PC-9 (cell line): ENCODE measurements around the gene LCE2C.

Experiments used
- CTCF ChIP-seq: fragments of 200-600 bp; sonication (generic); conservative IDR thresholded peaks from 2 replicates; pipeline ENCODE4 v1.6.1; 2017; ENCODE audit warnings: mixed run types, antibody characterized with exemption, mild to moderate bottlenecking, moderate library complexity
- EZH2 ChIP-seq: fragments of 200-600 bp; sonication (generic); IDR thresholded peaks from 2 replicates; pipeline ENCODE4 v1.8.0; 2017; ENCODE audit warnings: antibody characterized with exemption, low read depth

DNA sequence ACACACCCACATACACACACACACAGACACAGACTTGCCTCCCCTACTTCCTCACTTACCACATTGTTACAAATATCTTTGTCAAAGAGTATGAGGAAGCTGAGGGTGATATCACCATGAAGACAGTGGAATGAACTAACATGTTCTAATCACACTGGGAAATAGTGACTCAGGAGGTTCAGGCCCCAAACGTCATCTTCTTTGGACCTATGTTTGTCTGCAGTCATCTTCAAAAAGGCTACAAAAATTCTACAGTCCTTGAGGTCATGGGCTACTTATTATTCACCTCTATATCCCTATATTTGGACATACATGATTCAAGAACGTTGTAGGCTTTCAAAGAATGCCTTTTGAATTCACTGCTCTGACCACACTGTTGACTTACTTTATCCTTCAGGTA lies 2.1 kb upstream of the LCE2C start:
- TF ChIP-seq CTCF (no peak), EZH2 (no peak)
